Cardiac septum (tissue), 1 donor: Measurements from ENCODE around the gene RCOR2. TPM values are rescaled to one million over a fixed set of nuclear protein-coding genes. Genes with fewer than 3 reads are reported as not detected.
"Not testable (repeated sequence)": the region's sequence is repeated elsewhere in the genome, so short reads cannot be mapped to it uniquely, and the experiment has no call there.

Experiments used
- DNase-seq: peaks from one replicate; pipeline ENCODE4 v3.0.0-alpha.2; 2020; ENCODE audit warnings: low spot score
- intact Hi-C: fragments of 100-400 bp; cut with DNase I; formaldehyde crosslinking; loops from one replicate; pipeline ENCODE4 v1.14.0; 2022
- total RNA-seq: library from RNA; stranded (reverse); fragmentation: NEBNext Ultra II Directional; extraction: Animal tissue kit (Norgen Biotek cat#: 25700); gene quantifications from one replicate; pipeline ENCODE4 v1.2.1, GENCODE V29; 2021
- donor health status: DM: no; HTN: no; CAD: no.

The RCOR2 gene
- total RNA-seq, 1 donor from 2014 or later = 4.8 TPM

DNA sequence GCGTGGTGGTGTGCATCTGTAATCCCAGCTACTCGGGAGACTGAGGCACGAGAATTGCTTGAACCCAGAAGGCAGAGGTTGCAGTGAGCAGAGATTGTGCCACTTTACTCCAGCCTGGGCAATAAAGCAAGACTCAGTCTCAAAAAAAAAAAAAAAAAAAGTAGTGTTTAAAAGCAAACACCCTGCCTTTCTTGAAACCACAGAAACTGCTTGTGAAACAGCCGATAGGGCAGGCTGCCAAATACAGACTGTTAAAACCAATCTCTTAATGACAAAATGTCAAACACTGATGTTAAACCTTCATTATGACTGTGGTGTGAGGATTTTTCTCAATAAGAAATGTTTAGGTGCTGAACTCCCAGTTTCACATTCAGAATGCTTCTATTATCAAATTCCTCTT lies 50.8 kb downstream of the RCOR2 start:
- no peak for DNase-seq
- intact Hi-C loops = no loop called here

DNA sequence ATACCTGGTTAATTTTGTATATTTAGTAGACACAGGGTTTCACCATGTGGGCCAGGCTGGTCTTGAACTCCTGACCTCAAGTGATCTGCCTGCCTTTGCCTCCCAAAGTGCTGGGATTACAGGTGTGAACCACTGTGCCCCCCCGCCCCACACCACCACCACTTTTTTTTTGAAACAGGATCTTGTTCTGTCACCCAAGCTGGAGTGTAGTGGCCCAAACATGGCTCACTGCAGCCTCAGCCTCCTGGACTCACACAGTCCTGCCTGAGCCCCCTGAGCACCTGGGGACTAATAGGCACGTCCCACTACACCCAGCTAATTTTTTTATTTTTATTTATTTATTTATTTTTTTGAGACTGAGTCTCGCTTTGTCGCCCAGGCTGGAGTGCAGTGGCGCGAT lies 53.3 kb downstream of the RCOR2 start:
- intact Hi-C loops, DNase-seq: not testable (repeated sequence)

DNA sequence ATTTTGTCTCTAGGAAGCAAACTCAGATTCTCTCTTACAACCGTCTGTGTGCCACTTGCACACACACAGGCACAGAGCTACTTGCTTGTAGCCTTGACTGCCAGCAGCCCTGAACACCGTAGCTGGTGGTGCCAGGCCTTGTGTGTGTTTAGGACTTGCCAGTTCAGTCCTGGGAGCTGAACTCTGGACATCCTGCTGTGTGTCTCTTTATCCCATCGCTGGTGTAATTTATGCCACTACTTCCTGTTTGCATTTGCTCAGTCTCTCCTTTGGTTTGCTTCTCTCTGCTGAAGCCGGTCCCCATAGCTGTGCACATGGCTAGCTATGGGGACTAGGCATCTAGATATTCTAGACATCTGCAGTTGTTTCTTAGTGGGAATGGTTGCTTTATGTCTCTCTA lies 54.0 kb downstream of the RCOR2 start:
- intact Hi-C loops = no loop called here
- no peak for DNase-seq

Other genes starting within 250 kb of the RCOR2 start
- gene ATL3, start 245.8 kb downstream of the RCOR2 start, total RNA-seq = 15.1 TPM
- 69.6 TPM for gene RTN3, start 235.7 kb downstream of the RCOR2 start, total RNA-seq
- 14.3 TPM for gene ZFTA, start 148.4 kb downstream of the RCOR2 start, total RNA-seq
- gene SPINDOC, start 103.7 kb downstream of the RCOR2 start, total RNA-seq = 14.0 TPM
- gene MARK2, start 78.1 kb downstream of the RCOR2 start, total RNA-seq = 32.4 TPM
- gene NAA40, start 21.8 kb upstream of the RCOR2 start, total RNA-seq = 19.2 TPM
- 877 TPM for gene COX8A, start 57.5 kb upstream of the RCOR2 start, total RNA-seq
- gene OTUB1, start 69.3 kb upstream of the RCOR2 start, total RNA-seq = 48.1 TPM
- gene FLRT1, start 118.8 kb upstream of the RCOR2 start, total RNA-seq = 1.2 TPM
- 86.2 TPM for gene MACROD1, start 248.9 kb upstream of the RCOR2 start, total RNA-seq